T-helper 17 cell (primary cell): ENCODE measurements around the gene MCF2L. TPM values are rescaled to one million over a fixed set of nuclear protein-coding genes. Genes with fewer than 3 reads are reported as not detected.
"Not testable (repeated sequence)": the region's sequence is repeated elsewhere in the genome, so short reads cannot be mapped to it uniquely, and the experiment has no call there.

Source experiments
- ATAC-seq: fragments of 150-1000 bp; cut with Tn5 transposase; 2 replicates; pipeline ENCODE4 v1.10.0; 2021; ENCODE audit warnings: mild to moderate bottlenecking, moderate library complexity
- DNase-seq, 3 donors: peaks; one replicate each; pipeline versions ENCODE4 v3.0.0 to v3.0.0-alpha.2; 2020 to 2021
- H3K9me3 ChIP-seq: one replicate; pipeline ENCODE4 v1.7.0; 2013; ENCODE audit warnings: low read length, mild to moderate bottlenecking; ENCODE audit not compliant: control insufficient read depth, poor library complexity, severe bottlenecking
- H3K27ac Mint-ChIP-seq: one replicate; pipeline ENCODE4 v1.8.0; 2022; ENCODE audit warnings: mild to moderate bottlenecking, moderate library complexity, mixed read lengths
- H3K27me3 Mint-ChIP-seq: one replicate; pipeline ENCODE4 v1.8.0; 2022; ENCODE audit warnings: mixed read lengths
- H3K36me3 Mint-ChIP-seq: one replicate; pipeline ENCODE4 v1.8.0; 2022; ENCODE audit warnings: low read depth, mixed read lengths
- H3K4me1 Mint-ChIP-seq: one replicate; pipeline ENCODE4 v1.8.0; 2022; ENCODE audit warnings: mild to moderate bottlenecking, mixed read lengths
- H3K4me3 Mint-ChIP-seq: one replicate; pipeline ENCODE4 v1.8.0; 2022; ENCODE audit warnings: mild to moderate bottlenecking, moderate library complexity, mixed read lengths
- total RNA-seq, 4 donors: library from RNA in 2 of 4; stranded (reverse) in 2 of 4; gene quantifications; one replicate each; pipeline ENCODE4 v1.2.3 and lab custom pipeline; 2022 to 2026

Gene MCF2L
- total RNA-seq, 2 donors from 2014 or later: 9.7 to 13.2 TPM

DNA sequence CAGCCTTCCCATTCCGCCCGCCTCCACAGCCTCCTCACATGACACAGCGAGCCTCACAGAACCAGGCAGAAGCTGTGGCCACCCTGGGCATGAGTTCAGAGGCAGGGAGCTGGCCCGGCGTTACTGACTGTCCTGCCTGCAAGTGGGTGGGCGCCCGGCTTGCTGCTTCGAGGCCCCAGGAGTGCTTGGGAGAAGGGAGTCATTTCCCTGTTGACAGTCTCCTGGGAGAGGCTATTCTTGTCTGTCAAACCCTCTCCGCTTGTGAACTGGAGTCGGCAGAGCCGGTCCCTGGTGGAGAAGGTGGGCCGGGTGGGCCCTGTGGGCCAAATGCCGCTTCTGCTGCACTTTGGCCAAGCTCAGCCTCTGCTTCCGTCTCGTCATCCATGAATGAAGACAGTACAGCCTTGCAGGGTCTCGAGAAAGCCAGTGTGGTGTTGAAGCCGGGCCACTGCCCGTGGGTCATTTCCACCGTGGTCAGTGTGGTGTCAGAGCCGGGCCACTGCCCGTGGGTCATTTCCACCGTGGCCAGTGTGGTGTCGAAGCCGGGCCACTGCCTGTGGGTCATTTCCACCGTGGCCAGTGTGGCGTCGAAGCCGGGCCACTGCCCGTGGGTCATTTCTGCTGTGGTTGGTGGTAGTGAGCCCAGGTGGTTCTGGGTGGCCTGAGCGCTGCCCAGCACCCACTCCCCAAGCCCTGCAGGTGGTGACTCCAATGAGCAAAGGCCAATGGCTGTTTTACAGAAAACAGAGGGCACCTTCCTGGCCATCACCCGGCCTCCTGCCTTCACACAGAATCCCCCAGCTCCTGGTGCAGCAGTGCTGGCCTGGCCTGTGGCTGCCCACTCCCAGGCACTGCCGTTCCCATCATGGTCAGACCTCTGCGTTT is 123.1 kb downstream of the MCF2L start:
- Mint-ChIP-seq H3K27me3 (no peaks in the 10 kb centered on the region), H3K4me3 (no peak overlapping the region), H3K27ac (no peak overlapping the region), H3K36me3 (peaks cover 4% of the 10 kb centered on the region), H3K4me1 (no peaks in the 10 kb centered on the region)
- DNase-seq (no peak), ATAC-seq (no peak)
- H3K9me3 ChIP-seq: no peaks in the 10 kb centered on the region

GRCh38 chr13:113092776-113093579 is 124.0 kb downstream of the MCF2L start:
- H3K4me3 Mint-ChIP-seq: no peak overlapping the region
- ATAC-seq: no peak
- H3K27ac Mint-ChIP-seq: no peak overlapping the region
- peaks cover 4% of the 10 kb centered on the region for H3K36me3 Mint-ChIP-seq
- H3K4me1 Mint-ChIP-seq: no peaks in the 10 kb centered on the region
- no peaks in the 10 kb centered on the region for H3K27me3 Mint-ChIP-seq
- DNase-seq: no peak
- H3K9me3 ChIP-seq: no peaks in the 10 kb centered on the region

GRCh38 chr13:113093580-113094409 is 124.8 kb downstream of the MCF2L start:
- H3K27me3 Mint-ChIP-seq: no peaks in the 10 kb centered on the region
- DNase-seq: no peak
- no peak overlapping the region for H3K27ac Mint-ChIP-seq
- H3K36me3 Mint-ChIP-seq: peaks cover 5% of the 10 kb centered on the region
- ATAC-seq: no peak
- peaks cover 3% of the 10 kb centered on the region for H3K4me1 Mint-ChIP-seq
- H3K9me3 ChIP-seq: no peaks in the 10 kb centered on the region
- H3K4me3 Mint-ChIP-seq: no peak overlapping the region

DNA sequence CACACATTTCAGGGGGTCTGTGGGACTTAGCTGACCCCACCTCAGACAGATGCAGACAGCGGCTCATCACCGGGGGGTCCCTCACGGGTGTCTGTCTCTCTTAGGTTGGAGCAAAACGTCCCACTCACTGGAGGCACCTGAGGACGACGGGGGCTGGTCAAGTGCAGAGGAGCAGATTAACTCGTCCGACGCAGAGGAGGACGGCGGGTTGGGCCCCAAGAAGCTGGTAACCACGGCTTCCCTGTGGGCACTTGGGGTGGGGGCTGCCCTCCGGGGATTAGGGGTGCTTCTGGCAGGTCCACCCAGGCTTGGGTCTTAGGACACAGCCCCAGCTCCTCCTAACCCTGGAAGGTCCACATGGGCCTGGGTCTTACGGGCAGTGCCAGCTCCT is 125.4 kb downstream of the MCF2L start:
- no peaks in the 10 kb centered on the region for H3K27me3 Mint-ChIP-seq
- peaks cover 3% of the 10 kb centered on the region for H3K4me1 Mint-ChIP-seq
- ATAC-seq (no peak), DNase-seq (no peak)
- peaks cover 4% of the 10 kb centered on the region for H3K36me3 Mint-ChIP-seq
- H3K27ac Mint-ChIP-seq: no peak overlapping the region
- no peak overlapping the region for H3K4me3 Mint-ChIP-seq
- H3K9me3 ChIP-seq: no peaks in the 10 kb centered on the region

GRCh38 chr13:113095146-113096051 is 126.4 kb downstream of the MCF2L start:
- H3K4me1 Mint-ChIP-seq: peaks cover 3% of the 10 kb centered on the region
- H3K4me3 Mint-ChIP-seq: no peak overlapping the region
- no peaks in the 10 kb centered on the region for H3K27me3 Mint-ChIP-seq
- no peak for DNase-seq
- H3K9me3 ChIP-seq: no peaks in the 10 kb centered on the region
- peaks cover 4% of the 10 kb centered on the region for H3K36me3 Mint-ChIP-seq
- H3K27ac Mint-ChIP-seq: no peak overlapping the region
- ATAC-seq: no peak

- H3K36me3 Mint-ChIP-seq: peaks cover 4% of the 10 kb centered on the region
- no peaks in the 10 kb centered on the region for H3K9me3 ChIP-seq
- peaks cover 3% of the 10 kb centered on the region for H3K4me1 Mint-ChIP-seq
- no peak overlapping the region for H3K27ac Mint-ChIP-seq
- DNase-seq: no peak
- no peak overlapping the region for H3K4me3 Mint-ChIP-seq
- H3K27me3 Mint-ChIP-seq: no peaks in the 10 kb centered on the region
- ATAC-seq: no peak
Observed at GRCh38 chr13:113096052-113096744, 127.2 kb downstream of the MCF2L start.

DNA sequence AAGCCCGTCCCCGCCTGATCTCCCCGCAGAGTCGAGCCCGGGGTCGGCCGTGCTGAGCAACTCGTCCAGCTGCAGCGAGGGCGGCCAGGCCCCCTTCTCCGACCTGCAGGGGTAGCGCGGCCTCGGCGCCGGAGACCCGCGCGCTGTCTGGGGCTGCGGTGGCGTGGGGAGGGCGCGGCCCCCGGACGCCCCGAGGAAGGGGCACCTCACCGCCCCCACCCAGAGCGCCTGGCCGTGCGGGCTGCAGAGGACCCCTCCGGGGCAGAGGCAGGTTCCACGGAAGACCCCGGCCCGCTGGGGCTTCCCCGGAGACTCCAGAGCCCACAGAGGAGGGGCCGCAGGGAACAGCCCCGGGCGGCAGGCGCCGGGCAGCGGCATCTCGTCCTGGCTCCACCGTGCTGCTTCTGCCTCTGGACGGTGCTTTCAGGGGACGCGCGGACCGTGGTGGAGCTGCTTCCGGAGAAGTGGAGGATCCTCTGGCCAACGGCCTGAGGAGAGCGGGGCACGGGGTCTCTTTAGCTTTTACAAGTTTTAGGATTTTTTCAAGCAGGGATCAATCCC is 127.8 kb downstream of the MCF2L start:
- H3K36me3 Mint-ChIP-seq: peaks cover 4% of the 10 kb centered on the region
- H3K27me3 Mint-ChIP-seq: no peaks in the 10 kb centered on the region
- ATAC-seq (no peak), DNase-seq (no peak)
- no peak overlapping the region for H3K27ac Mint-ChIP-seq
- no peak overlapping the region for H3K4me3 Mint-ChIP-seq
- H3K9me3 ChIP-seq: no peaks in the 10 kb centered on the region
- H3K4me1 Mint-ChIP-seq: peaks cover 3% of the 10 kb centered on the region

DNA sequence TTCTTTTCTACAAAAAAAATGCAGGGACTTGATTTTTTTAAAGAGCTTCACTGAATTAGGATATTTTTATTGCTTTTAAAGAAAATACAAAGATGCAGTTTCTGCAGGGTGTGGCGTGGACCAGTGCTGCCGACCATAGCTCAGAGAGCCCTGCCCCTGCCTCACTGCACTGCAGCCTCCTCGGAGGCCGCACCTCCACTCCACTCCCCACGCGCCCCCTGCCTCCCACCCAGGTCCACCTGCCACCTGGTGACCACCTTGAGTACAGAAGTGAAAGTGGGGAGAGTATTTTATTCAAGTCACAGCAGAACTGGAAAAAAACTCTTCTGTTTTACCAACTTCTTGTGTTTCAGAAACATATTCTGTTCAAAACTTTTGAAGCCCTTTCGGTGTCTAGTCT is 128.6 kb downstream of the MCF2L start:
- Mint-ChIP-seq H3K27me3 (no peaks in the 10 kb centered on the region), H3K27ac (no peak overlapping the region)

GRCh38 chr13:113098162-113098732 is 129.2 kb downstream of the MCF2L start:
- Mint-ChIP-seq H3K36me3 (peaks cover 4% of the 10 kb centered on the region), H3K27ac (peak overlapping the region; percentile 9), H3K4me1 (peaks cover 3% of the 10 kb centered on the region), H3K27me3 (no peaks in the 10 kb centered on the region), H3K4me3 (no peak overlapping the region)
- H3K9me3 ChIP-seq: no peaks in the 10 kb centered on the region
- DNase-seq (no peak), ATAC-seq (no peak)

More for the DNA sequence above, 128.6 kb downstream of the MCF2L start:
- Mint-ChIP-seq H3K4me1 (peaks cover 3% of the 10 kb centered on the region), H3K4me3 (no peak overlapping the region), H3K36me3 (peaks cover 4% of the 10 kb centered on the region)
- ATAC-seq: no peak
- no peaks in the 10 kb centered on the region for H3K9me3 ChIP-seq
- no peak for DNase-seq

- DNase-seq (no peak), ATAC-seq (no peak)
- H3K27me3 Mint-ChIP-seq: no peaks in the 10 kb centered on the region
- peaks cover 3% of the 10 kb centered on the region for H3K4me1 Mint-ChIP-seq
- H3K27ac Mint-ChIP-seq: no peak overlapping the region
- H3K36me3 Mint-ChIP-seq: peaks cover 4% of the 10 kb centered on the region
- H3K9me3 ChIP-seq: no peaks in the 10 kb centered on the region
- H3K4me3 Mint-ChIP-seq: no peak overlapping the region
Observed at GRCh38 chr13:113099142-113099541, 130.1 kb downstream of the MCF2L start.

- not testable (repeated sequence) for H3K4me1 Mint-ChIP-seq, H3K27ac Mint-ChIP-seq, H3K36me3 Mint-ChIP-seq, DNase-seq, H3K27me3 Mint-ChIP-seq, H3K9me3 ChIP-seq, ATAC-seq, H3K4me3 Mint-ChIP-seq
Observed at GRCh38 chr13:113102302-113102701, 133.3 kb downstream of the MCF2L start.
